CD4-positive, alpha-beta T cell treated with Interleukin-12 subunit alpha and Interleukin-12 subunit beta, for 1 hour (primary cell): ENCODE results near the gene AGBL5.
A peak's percentile ranks its signal among the peaks of the same experiment; 100 is the strongest.

Experiments used
- DNase-seq: peaks from one replicate; pipeline ENCODE4 v3.0.0-alpha.2; 2020

The AGBL5 gene

DNA sequence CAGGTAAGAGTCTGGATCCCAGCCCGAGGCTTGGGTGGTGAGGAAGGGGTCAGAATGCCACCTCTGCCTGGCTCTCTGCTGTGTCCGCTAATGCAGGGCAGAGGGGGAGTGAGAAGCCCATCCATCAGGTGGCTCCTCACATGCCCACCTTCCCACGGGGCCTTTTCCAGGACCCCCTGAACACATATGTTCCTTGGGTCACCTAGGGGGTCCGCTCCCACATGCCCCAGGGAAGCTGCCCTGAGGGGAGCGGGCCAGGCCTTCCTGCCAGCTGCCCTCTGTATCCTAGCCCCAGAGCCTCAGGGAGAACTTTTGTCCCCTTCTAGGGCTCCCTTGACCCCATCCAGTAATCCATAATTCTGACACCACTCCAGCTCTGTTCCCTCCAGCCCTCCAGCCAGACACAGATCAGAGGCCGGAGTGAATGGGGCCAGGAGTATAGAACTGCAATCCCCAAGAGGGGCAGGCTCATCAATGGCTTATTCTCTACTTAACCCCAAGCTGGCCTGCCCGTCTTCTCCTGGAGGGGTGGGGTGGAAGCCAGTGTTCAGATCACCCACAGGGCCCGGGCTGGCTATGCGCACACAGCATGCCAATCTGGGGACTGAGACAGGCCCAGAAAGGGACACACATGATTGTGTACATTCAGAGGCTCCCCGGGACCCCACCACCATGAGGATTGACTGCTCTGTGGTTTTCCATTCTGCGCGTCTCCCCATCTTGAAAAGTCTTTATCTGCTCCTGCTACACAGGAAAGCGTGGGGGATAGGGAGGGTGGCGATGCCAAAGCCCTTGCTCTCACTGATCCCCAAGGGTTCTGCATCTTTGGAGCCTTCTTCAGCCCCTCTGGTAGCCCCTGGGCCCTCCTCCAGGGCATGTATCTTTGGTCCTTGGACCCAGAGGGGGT lies 28.0 kb downstream of the AGBL5 start:
- no peak for DNase-seq

DNA sequence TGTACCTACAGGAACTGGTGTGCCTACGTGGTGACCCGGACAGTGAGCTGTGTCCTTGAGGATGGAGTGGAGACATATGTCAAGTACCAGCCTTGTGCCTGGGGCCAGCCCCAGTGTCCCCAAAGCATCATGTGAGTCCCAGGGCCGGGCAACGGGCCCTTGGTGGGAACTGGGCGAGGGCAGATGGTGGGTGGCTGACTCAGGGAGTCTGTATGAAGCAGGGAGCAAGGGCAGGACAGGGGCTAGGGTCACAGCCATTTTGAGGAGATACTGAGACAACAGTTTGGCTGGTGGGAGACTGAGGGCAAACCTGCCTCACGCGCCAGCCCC lies 28.6 kb downstream of the AGBL5 start:
- no peak for DNase-seq

DNA sequence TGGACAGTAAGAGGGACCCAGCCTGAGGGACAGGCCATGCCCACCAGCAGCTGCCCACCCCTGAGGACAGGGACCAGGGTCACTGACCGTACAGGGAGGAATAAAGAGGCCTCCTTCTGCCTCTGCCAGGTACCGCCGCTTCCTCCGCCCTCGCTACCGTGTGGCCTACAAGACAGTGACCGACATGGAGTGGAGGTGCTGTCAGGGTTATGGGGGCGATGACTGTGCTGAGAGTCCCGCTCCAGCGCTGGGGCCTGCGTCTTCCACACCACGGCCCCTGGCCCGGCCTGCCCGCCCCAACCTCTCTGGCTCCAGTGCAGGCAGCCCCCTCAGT lies 29.1 kb downstream of the AGBL5 start:
- DNase-seq: no peak

DNA sequence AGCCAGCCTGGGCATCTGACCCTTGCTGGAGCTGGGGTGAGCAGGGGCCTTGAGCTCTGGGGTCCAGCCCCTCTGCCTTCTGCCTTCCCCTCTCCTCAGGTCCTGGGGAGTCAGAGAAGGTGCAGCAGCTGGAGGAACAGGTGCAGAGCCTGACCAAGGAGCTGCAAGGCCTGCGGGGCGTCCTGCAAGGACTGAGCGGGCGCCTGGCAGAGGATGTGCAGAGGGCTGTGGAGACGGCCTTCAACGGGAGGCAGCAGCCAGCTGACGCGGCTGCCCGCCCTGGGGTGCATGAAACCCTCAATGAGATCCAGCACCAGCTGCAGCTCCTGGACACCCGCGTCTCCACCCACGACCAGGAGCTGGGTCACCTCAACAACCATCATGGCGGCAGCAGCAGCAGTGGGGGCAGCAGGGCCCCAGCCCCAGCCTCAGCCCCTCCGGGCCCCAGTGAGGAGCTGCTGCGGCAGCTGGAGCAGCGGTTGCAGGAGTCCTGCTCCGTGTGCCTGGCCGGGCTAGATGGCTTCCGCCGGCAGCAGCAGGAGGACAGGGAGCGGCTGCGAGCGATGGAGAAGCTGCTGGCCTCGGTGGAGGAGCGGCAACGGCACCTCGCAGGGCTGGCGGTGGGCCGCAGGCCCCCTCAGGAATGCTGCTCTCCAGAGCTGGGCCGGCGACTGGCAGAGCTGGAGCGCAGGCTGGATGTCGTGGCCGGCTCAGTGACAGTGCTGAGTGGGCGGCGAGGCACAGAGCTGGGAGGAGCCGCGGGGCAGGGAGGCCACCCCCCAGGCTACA lies 30.7 kb downstream of the AGBL5 start:
- DNase-seq: no peak

DNA sequence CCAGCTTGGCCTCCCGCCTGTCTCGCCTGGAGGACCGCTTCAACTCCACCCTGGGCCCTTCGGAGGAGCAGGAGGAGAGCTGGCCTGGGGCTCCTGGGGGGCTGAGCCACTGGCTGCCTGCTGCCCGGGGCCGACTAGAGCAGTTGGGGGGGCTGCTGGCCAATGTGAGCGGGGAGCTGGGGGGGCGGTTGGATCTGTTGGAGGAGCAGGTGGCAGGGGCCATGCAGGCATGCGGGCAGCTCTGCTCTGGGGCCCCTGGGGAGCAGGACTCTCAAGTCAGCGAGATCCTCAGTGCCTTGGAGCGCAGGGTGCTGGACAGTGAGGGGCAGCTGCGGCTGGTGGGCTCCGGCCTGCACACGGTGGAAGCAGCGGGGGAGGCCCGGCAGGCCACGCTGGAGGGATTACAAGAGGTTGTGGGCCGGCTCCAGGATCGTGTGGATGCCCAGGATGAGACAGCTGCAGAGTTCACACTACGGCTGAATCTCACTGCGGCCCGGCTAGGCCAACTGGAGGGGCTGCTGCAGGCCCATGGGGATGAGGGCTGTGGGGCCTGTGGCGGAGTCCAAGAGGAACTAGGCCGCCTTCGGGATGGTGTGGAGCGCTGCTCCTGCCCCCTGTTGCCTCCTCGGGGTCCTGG lies 31.4 kb downstream of the AGBL5 start:
- DNase-seq: no peak

DNA sequence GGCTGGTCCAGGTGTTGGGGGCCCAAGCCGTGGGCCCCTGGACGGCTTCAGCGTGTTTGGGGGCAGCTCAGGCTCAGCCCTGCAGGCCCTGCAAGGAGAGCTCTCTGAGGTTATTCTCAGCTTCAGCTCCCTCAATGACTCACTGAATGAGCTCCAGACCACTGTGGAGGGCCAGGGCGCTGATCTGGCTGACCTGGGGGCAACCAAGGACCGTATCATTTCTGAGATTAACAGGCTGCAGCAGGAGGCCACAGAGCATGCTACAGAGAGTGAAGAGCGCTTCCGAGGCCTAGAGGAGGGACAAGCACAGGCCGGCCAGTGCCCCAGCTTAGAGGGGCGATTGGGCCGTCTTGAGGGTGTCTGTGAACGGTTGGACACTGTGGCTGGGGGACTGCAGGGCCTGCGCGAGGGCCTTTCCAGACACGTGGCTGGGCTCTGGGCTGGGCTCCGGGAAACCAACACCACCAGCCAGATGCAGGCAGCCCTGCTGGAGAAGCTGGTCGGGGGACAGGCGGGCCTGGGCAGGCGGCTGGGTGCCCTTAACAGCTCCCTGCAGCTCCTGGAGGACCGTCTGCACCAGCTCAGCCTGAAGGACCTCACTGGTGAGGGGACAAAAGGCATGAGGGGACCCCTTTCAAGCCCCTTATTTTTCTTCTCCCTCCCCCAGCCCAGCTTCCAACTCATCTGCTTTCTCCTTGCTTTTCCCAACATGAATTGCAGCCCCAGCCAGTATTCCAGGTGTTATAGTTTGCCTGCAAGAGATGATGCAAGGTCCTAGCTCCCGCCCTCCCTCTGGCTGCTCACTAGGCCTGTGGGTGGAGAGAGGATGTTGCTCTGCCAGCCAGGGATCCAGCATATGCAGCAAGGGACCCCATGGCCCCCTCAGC lies 32.2 kb downstream of the AGBL5 start:
- DNase-seq: no peak

DNA sequence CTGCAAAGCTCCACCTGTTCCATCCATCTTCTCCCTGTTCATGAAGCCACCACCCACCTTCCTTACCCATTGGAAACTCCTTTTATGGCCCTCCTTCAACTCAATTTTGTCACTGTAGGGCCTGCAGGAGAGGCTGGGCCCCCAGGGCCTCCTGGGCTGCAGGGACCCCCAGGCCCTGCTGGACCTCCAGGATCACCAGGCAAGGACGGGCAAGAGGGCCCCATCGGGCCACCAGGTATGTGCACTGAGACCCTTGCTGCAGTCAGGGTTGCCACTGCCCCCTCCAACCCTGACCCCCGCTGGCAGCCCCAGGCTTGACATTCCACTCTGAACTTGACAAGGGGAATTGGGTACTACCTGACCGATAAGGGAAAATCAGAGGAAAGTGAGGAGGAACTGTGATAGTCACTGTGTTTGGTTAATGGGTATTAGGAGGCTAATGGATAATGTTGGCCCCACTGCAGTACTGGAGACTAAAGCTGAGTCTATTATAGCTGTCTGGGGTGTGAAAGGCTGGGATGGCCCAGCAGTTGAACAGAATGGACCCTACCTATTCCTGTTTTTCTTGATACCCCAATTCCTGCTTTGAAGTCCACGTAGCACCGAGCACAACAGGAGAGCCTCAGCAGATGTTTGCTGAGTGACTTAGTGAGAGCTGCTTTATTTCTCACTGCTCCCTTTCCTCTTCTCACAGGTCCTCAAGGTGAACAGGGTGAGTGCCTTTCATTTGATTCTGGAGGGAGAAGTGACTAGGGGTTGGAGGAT lies 33.0 kb downstream of the AGBL5 start:
- no peak for DNase-seq

DNA sequence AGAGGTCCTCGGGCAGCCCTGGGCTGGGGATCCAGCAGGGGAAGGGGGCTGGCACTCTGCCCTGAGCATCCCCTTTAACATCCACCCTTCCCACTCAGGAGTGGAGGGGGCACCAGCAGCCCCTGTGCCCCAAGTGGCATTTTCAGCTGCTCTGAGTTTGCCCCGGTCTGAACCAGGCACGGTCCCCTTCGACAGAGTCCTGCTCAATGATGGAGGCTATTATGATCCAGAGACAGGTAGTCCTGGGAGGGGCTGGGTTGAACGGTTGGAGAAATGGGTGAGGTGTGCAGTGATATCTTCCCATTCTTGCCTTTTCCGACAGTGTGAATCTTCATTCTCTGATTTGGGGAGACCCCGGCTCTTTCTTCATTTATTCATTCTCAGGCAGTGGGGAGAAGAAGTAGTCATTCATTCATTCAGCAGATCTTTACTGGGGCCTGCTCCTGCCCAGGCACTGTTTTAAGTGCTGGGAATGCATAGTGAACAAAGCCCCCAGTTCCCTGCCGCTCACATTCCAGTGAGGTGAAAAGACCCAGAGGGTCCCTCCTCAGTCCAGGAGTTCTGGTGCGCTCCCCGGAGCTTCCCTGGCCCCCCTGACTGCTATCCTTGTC lies 33.7 kb downstream of the AGBL5 start:
- no peak for DNase-seq

DNA sequence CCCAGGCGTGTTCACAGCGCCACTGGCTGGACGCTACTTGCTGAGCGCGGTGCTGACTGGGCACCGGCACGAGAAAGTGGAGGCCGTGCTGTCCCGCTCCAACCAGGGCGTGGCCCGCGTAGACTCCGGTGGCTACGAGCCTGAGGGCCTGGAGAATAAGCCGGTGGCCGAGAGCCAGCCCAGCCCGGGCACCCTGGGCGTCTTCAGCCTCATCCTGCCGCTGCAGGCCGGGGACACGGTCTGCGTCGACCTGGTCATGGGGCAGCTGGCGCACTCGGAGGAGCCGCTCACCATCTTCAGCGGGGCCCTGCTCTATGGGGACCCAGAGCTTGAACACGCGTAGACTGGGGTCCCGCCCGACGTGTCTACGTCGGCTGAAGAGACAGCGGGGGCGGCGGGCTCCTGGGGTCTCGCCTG lies 34.2 kb downstream of the AGBL5 start:
- peak; percentile 35 for DNase-seq

DNA sequence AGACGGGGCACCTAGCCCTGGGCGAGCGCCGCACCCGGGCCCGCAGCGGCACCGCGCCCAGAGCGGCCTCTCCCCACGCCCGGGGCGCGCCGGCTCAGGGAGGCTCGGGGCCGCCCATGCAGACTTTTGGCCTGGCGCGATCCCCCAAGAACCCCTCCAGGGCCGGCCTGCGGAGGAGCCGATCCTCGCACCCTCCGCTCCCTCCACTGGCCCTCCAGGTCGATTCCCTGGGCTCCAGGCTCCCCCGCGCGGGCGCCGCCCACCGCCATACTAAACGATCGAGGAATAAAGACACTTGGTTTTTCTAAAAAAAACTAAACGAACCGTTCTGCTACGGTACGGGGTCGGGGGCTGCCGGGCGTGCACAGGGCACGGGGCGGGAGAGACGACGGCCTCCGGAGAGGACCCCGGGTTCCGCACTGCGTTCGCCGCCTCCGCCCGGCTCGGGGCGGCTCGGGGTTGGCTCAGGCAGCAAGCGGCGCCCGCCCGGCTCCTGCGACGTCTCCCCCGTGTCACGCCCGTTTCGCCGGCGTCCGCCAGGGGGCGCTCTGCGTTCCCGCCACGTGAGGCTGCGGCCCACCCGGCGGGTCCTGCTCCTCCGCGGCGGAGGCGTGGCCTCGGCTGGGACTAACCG lies 34.7 kb downstream of the AGBL5 start:
- DNase-seq: peak; percentile 98

DNA sequence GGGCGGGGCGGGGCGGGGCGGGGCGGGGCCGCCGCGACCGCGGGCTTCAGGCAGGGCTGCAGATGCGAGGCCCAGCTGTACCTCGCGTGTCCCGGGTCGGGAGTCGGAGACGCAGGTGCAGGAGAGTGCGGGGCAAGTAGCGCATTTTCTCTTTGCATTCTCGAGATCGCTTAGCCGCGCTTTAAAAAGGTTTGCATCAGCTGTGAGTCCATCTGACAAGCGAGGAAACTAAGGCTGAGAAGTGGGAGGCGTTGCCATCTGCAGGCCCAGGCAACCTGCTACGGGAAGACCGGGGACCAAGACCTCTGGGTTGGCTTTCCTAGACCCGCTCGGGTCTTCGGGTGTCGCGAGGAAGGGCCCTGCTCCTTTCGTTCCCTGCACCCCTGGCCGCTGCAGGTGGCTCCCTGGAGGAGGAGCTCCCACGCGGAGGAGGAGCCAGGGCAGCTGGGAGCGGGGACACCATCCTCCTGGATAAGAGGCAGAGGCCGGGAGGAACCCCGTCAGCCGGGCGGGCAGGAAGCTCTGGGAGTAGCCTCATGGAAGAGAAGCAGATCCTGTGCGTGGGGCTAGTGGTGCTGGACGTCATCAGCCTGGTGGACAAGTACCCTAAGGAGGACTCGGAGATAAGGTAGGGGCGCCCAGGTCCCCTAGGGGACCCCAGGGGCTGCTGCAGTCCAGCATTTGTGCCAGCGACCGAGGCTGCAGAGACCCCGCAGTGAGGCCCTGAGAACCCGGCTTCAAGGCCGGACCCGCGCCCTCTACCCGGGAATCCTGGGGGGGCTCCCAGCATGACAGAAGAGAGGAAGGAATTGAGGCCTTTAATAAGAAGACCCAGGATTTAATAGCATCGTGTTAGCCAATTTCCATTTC lies 35.5 kb downstream of the AGBL5 start, which contains the start of gene KHK:
Gene KHK, plus strand, starts transcription at position 49 of the 870 bp plus-strand sequence. Its CDS starts 488 bp downstream, at position 537.
- DNase-seq: no peak

DNA sequence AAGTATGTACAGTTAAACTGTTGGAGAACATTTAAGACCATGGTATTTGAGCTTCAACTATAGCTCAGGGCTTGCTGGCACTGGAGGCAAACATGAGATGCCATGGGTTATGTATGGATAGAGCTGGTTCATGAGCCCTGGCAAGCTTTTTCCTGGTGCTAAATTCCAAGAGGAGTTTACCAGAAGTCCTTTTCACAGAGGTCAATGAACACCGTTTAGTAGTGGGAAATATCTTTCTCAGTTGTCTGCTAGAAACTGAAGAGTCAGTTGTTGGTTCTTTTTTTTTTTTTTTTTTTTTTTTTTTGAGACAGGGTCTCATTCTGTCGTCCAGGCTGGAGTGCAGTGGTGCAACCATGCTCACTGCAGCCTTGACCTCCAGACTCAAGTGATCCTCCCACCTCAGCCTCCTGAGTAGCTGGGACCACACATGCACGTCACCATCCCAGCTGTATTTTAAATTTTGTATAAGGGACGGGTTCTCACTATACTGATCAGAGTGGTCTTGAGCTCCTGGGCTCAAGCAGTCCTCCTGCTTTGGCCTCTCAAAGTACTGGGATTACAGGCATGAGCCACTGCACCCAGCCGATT lies 36.4 kb downstream of the AGBL5 start:
- DNase-seq: no peak

DNA sequence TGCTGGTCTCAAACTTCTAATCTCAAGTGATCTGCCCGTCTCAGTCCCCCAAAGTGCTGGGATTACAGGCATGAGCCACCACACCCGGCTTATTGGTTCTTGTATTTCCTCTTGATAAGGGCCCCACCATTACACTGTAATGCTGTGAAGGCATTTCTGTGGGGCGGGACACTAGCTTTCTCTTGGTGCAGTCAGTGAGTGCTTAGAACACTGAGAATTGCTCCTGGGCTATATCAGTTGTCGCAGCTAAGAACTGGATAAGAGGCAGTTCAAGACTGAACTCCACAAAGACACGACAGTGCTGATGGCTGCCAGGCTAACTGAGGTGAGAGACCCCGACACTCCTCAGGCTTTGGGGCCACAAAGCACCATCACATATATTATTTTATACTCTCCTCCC lies 37.2 kb downstream of the AGBL5 start:
- DNase-seq: no peak

DNA sequence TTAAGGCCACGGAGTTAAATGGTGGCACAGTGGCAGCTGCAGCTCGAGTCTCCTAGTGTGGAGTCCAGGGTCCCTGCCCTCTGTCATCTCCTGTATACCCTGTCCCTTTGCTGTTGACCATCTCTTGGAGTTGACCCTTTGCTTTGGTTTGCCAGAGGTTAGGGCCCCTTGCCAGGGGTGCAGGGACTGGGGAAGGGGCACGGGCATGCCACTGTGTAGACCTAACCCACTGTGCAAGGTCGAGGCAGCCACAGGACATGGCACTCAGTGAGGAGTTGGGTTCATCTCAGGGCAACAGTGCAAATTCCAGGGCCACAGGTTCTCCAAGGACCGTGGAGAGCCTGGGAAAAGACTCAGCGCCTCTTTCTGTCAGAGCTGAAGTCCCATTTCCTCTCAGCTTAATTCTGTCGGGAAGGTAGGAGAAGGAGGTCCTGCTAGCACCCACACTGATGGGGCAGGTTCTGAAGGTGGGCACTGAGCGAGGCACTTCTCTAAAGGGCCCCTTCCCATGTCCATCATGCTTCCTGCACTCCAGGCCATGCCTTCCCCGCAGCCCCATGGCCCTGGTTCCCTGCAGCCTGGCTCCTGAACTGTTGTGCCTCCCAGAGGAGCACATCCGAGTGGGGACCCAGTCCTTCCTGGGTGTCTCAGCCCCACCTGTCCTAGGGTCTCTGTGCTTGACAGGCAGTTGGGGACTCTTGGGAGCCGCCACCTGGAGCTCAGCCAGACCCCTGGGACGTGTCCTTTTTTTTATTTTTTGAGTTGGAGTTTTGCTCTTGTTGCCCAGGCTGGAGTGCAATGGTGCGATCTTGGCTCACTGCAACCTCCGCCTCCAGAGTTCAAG lies 37.9 kb downstream of the AGBL5 start:
- DNase-seq: no peak

DNA sequence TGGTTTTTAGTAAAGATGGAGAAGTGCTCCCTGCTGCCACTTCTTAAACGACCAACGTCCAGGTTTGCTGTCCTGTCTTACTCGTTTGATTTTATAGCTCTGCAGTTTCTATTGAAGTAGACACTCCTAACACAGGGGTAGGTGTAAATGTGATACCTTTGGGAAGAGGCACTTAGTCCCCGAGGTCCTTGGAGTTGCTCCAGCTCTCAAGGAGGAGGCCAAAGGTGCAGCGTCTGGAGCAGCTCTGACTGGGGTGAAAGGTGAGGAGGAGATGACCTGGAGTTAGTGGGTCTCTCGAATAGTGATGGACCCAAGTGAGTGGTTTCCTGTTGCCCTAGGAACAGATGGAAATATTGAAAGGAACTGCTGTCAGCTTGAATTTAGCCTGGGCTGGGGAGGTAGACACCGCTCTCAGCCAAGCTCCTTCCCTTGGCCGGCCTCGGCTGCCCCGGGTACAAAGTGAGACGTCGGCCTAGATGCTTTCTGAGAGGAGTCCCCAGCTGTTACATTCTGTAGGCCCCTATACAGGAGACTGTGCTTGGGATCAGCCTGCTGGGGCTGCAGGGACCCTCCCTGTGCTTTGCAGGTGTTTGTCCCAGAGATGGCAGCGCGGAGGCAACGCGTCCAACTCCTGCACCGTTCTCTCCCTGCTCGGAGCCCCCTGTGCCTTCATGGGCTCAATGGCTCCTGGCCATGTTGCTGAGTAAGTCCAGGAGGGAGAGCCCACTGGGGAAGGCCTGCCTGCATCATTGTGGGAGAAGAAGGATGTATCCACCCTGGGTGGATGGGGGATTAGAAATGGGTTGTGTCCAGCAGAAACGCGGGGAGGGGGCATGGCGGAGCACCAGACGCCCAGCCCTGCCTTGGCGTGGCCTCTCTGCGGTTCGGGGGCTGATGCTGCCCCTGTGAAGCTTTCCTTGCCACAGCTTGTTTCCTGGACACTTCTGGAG lies 40.6 kb downstream of the AGBL5 start:
- no peak for DNase-seq

DNA sequence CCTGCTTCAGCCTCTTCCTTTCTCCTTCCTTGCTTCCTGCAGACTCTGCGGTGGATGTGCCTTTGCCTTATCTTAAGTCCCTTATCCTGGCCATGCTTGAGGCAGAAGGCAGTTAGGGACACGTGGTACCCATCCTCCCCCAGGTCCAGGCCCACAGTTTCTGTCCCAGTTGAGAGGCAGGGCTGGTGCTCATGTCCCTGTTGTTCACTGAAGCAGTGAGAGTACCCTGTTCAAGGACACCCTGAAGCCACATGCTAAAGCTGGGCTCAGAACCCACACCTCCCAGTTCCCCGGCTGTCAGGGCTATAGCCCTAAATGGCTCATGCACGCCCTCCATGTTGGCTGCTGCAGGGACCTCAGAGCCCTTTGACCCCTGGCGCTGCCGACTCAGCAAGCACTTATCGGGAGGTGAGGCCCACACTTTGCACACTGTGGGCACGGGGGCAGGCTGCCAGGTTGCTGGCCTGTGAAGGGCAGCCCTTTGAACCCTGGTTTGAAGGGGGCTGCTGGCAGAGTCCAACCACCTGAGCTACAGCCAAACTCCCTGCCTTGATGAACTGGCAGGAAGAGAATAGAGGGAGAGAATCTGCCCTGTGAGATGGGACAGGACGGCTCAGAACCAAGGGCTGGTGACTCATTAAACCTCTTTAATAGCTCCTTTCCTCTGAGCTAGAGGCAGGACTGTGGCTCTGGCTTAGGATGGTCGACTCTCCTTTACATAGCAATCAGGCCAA lies 41.4 kb downstream of the AGBL5 start:
- no peak for DNase-seq
